Trophoblast cell (in vitro differentiated cells and primary cell): Measurements from ENCODE around the gene DOCK2.
"Not testable (repeated sequence)": the region's sequence is repeated elsewhere in the genome, so short reads cannot be mapped to it uniquely, and the experiment has no call there.

Experiments
- DNase-seq, 2 donors: peaks; one replicate each; pipeline ENCODE4 v3.0.0-alpha.2; 2016
- H2AFZ ChIP-seq: 2 replicates; pipeline ENCODE4 v1.6.1; 2013; ENCODE audit warnings: low read length, moderate library complexity, mild to moderate bottlenecking; ENCODE audit not compliant: insufficient read depth, poor library complexity
- H2AK5ac ChIP-seq: 2 replicates; pipeline ENCODE4 v1.6.1; 2013; ENCODE audit warnings: mild to moderate bottlenecking, low read length
- H2BK120ac ChIP-seq: 2 replicates; pipeline ENCODE4 v1.6.1; 2013; ENCODE audit warnings: low read length, mild to moderate bottlenecking, moderate library complexity; ENCODE audit not compliant: insufficient read depth, poor library complexity
- H2BK12ac ChIP-seq: 2 replicates; pipeline ENCODE4 v1.6.1; 2013; ENCODE audit warnings: mild to moderate bottlenecking, low read length, moderate library complexity
- H2BK5ac ChIP-seq: 2 replicates; pipeline ENCODE4 v1.6.1; 2013; ENCODE audit warnings: low read length, low read depth, moderate library complexity, mild to moderate bottlenecking; ENCODE audit not compliant: poor library complexity
- H3K14ac ChIP-seq: 2 replicates; pipeline ENCODE4 v1.6.1; 2013; ENCODE audit warnings: mild to moderate bottlenecking, low read length
- H3K18ac ChIP-seq: 2 replicates; pipeline ENCODE4 v1.6.1; 2013; ENCODE audit warnings: mild to moderate bottlenecking, low read length
- H3K23ac ChIP-seq: 2 replicates; pipeline ENCODE4 v1.6.1; 2013; ENCODE audit warnings: low read length
- H3K27ac ChIP-seq: 2 replicates; pipeline ENCODE4 v1.5.1; 2013; ENCODE audit warnings: low read depth, mild to moderate bottlenecking, inconsistent platforms, low read length, moderate library complexity
- H3K27me3 ChIP-seq: 2 replicates; pipeline ENCODE4 v1.6.1; 2013; ENCODE audit warnings: inconsistent platforms, mild to moderate bottlenecking, low read length, moderate library complexity; ENCODE audit not compliant: insufficient read depth
- H3K36me3 ChIP-seq, 2 experiments: 1 replicate in 1 of 2; 2 replicates in 1 of 2; pipeline ENCODE4 v1.6.1; 2013; ENCODE audit warnings: low read length in 2 of 2, mild to moderate bottlenecking in 2 of 2, moderate library complexity in 1 of 2; ENCODE audit not compliant: insufficient read depth in 2 of 2, control insufficient read depth in 1 of 2
- H3K4ac ChIP-seq: 2 replicates; pipeline ENCODE4 v1.6.1; 2013; ENCODE audit warnings: low read depth, mild to moderate bottlenecking, low read length, moderate library complexity
- H3K4me1 ChIP-seq, 2 experiments: 1 replicate in 1 of 2; 2 replicates in 1 of 2; pipeline ENCODE4 v1.6.1; 2013; ENCODE audit warnings: low read length in 2 of 2, mild to moderate bottlenecking in 2 of 2, moderate library complexity in 1 of 2; ENCODE audit not compliant: insufficient read depth in 2 of 2, control insufficient read depth in 1 of 2
- H3K4me2 ChIP-seq: 2 replicates; pipeline ENCODE4 v1.6.1; 2013; ENCODE audit warnings: inconsistent platforms, mild to moderate bottlenecking, low read length, moderate library complexity
- H3K4me3 ChIP-seq: 2 replicates; pipeline ENCODE4 v1.5.1; 2013; ENCODE audit warnings: mild to moderate bottlenecking, low read depth, low read length, inconsistent platforms
- H3K79me1 ChIP-seq: one replicate; pipeline ENCODE4 v1.6.1; 2013; ENCODE audit warnings: low read length
- H3K79me2 ChIP-seq: 2 replicates; pipeline ENCODE4 v1.6.1; 2013; ENCODE audit warnings: low read length, mild to moderate bottlenecking; ENCODE audit not compliant: control insufficient read depth, insufficient read depth, poor library complexity
- H3K9ac ChIP-seq: 2 replicates; pipeline ENCODE4 v1.6.1; 2013; ENCODE audit warnings: mild to moderate bottlenecking, low read length
- H3K9me3 ChIP-seq: 2 replicates; pipeline ENCODE4 v1.6.1; 2013; ENCODE audit warnings: low read depth, mild to moderate bottlenecking, control low read depth, inconsistent platforms, low read length; ENCODE audit not compliant: insufficient read depth
- H4K12ac ChIP-seq: 2 replicates; pipeline ENCODE4 v1.6.1; 2013; ENCODE audit warnings: low read depth, mild to moderate bottlenecking, low read length, moderate library complexity
- H4K8ac ChIP-seq: 2 replicates; pipeline ENCODE4 v1.6.1; 2013; ENCODE audit warnings: low read depth, mild to moderate bottlenecking, low read length, moderate library complexity
- H4K91ac ChIP-seq: one replicate; pipeline ENCODE4 v1.6.1; 2013; ENCODE audit warnings: low read depth, mild to moderate bottlenecking, low read length, moderate library complexity
- WGBS: extraction: QIAGEN DNeasy Blood & Tissue Kit; methylation state at CpG from one replicate; pipeline ENCODE4 v1.1.7; 2013; ENCODE audit warnings: missing lambda C conversion rate; ENCODE audit not compliant: insufficient read length, insufficient coverage; ENCODE audit errors: extremely low coverage; 5-methylcytosine and 5-hydroxymethylcytosine counted together

Gene DOCK2

GRCh38 chr5:169953196-169953595 is 316.1 kb downstream of the DOCK2 start:
- not testable (repeated sequence) for H4K12ac ChIP-seq, H3K4me2 ChIP-seq, H3K79me2 ChIP-seq, H3K4me3 ChIP-seq, H3K14ac ChIP-seq, H3K18ac ChIP-seq, H2AK5ac ChIP-seq, H2BK12ac ChIP-seq, H3K27me3 ChIP-seq, H3K9me3 ChIP-seq, H3K9ac ChIP-seq, H3K23ac ChIP-seq, H2BK5ac ChIP-seq, H3K79me1 ChIP-seq, DNase-seq, H4K8ac ChIP-seq, H3K4me1 ChIP-seq, H2BK120ac ChIP-seq, H3K4ac ChIP-seq, H3K27ac ChIP-seq, H3K36me3 ChIP-seq, H4K91ac ChIP-seq, H2AFZ ChIP-seq
- no CpG with 5 or more reads among the region's 4 CpGs for WGBS

GRCh38 chr5:169954786-169955185 is 317.7 kb downstream of the DOCK2 start:
- Histone ChIP-seq H3K4me3 (no peak overlapping the region), H4K12ac (no peak overlapping the region), H2BK5ac (no peak overlapping the region), H3K79me1 (no peaks in the 10 kb centered on the region), H3K4me2 (no peak overlapping the region), H3K4ac (no peak overlapping the region), H3K4me1 (peaks cover 0 to 3% of the 10 kb centered on the region in 2 experiments), H4K91ac (no peak overlapping the region), H3K9me3 (no peaks in the 10 kb centered on the region), H3K9ac (no peak overlapping the region), H3K27ac (no peak overlapping the region), H2BK120ac (no peak overlapping the region), H3K18ac (no peak overlapping the region), H3K14ac (no peak overlapping the region), H3K23ac (no peak overlapping the region), H4K8ac (no peak overlapping the region), H2AK5ac (no peak overlapping the region), H3K79me2 (no peaks in the 10 kb centered on the region), H3K36me3 (no peaks in the 10 kb centered on the region), H2AFZ (no peak overlapping the region), H2BK12ac (no peak overlapping the region), H3K27me3 (no peaks in the 10 kb centered on the region)
- no CpG with 5 or more reads among the region's 6 CpGs for WGBS
- no peak for DNase-seq

GRCh38 chr5:169956126-169956525 is 319.1 kb downstream of the DOCK2 start:
- H4K8ac ChIP-seq = no peak overlapping the region
- H2AFZ ChIP-seq = no peak overlapping the region
- H2BK120ac ChIP-seq = no peak overlapping the region
- H2AK5ac ChIP-seq = no peak overlapping the region
- no peak overlapping the region for H2BK12ac ChIP-seq
- H4K91ac ChIP-seq = no peak overlapping the region
- no peak overlapping the region for H3K23ac ChIP-seq
- DNase-seq = peak in 1 of 2 donors; percentile 59
- H3K79me2 ChIP-seq = no peaks in the 10 kb centered on the region
- H3K27ac ChIP-seq = no peak overlapping the region
- WGBS = no CpG with 5 or more reads among the region's 3 CpGs
- no peak overlapping the region for H4K12ac ChIP-seq
- no peak overlapping the region for H3K4me2 ChIP-seq
- no peaks in the 10 kb centered on the region for H3K79me1 ChIP-seq
- no peaks in the 10 kb centered on the region for H3K36me3 ChIP-seq
- no peak overlapping the region for H2BK5ac ChIP-seq
- no peak overlapping the region for H3K14ac ChIP-seq
- no peaks in the 10 kb centered on the region for H3K9me3 ChIP-seq
- H3K18ac ChIP-seq = no peak overlapping the region
- no peak overlapping the region for H3K4me3 ChIP-seq
- peaks cover 0 to 3% of the 10 kb centered on the region in 2 experiments for H3K4me1 ChIP-seq
- no peak overlapping the region for H3K4ac ChIP-seq
- H3K27me3 ChIP-seq = no peaks in the 10 kb centered on the region
- no peak overlapping the region for H3K9ac ChIP-seq

GRCh38 chr5:169956756-169957155 is 319.7 kb downstream of the DOCK2 start:
- no peak overlapping the region for H3K4me3 ChIP-seq
- no peak overlapping the region for H2BK12ac ChIP-seq
- no peaks in the 10 kb centered on the region for H3K36me3 ChIP-seq
- no peak overlapping the region for H3K4ac ChIP-seq
- no peak overlapping the region for H3K18ac ChIP-seq
- H3K27me3 ChIP-seq = no peaks in the 10 kb centered on the region
- H3K79me2 ChIP-seq = no peaks in the 10 kb centered on the region
- no peak overlapping the region for H3K4me2 ChIP-seq
- H4K8ac ChIP-seq = no peak overlapping the region
- H3K9ac ChIP-seq = no peak overlapping the region
- H3K4me1 ChIP-seq = peaks cover 0 to 3% of the 10 kb centered on the region in 2 experiments
- no peak overlapping the region for H3K27ac ChIP-seq
- H2AK5ac ChIP-seq = no peak overlapping the region
- no peak overlapping the region for H2AFZ ChIP-seq
- H2BK120ac ChIP-seq = no peak overlapping the region
- H3K9me3 ChIP-seq = no peaks in the 10 kb centered on the region
- H2BK5ac ChIP-seq = no peak overlapping the region
- H4K91ac ChIP-seq = no peak overlapping the region
- peak; percentile 40 to 57 for DNase-seq
- H4K12ac ChIP-seq = no peak overlapping the region
- no peaks in the 10 kb centered on the region for H3K79me1 ChIP-seq
- no peak overlapping the region for H3K23ac ChIP-seq
- no peak overlapping the region for H3K14ac ChIP-seq
